NCI-H69 (cell line): ENCODE measurements around the gene PDE6B.
"Not testable (repeated sequence)": the region's sequence is repeated elsewhere in the genome, so short reads cannot be mapped to it uniquely, and the experiment has no call there.

ENCODE experiments used
- DNase-seq: peaks from one replicate; lab custom pipeline; 2025; lab: John Stamatoyannopoulos, UW

Gene PDE6B

GRCh38 chr4:669806-670559 is 44.6 kb downstream of the PDE6B start:
- DNase-seq = not testable (repeated sequence)

- DNase-seq = no peak
These were observed 46.4 kb downstream of the PDE6B start for GRCh38 chr4:671769-672168.

GRCh38 chr4:673349-674091 is 48.1 kb downstream of the PDE6B start:
- peak; percentile 23 for DNase-seq

GRCh38 chr4:674172-675035 is 49.0 kb downstream of the PDE6B start, which contains the start of the genes ATP5ME and MYL5:
Gene ATP5ME (minus strand): TSS chr4:674276. CDS start chr4:674247, 29 bp downstream.
Gene MYL5 (plus strand): TSS chr4:674542. CDS start chr4:678027, 3,485 bp downstream.
- peak; percentile 92 for DNase-seq

- no peak for DNase-seq
These were observed 49.9 kb downstream of the PDE6B start for GRCh38 chr4:675036-675882.

- no peak for DNase-seq
These were observed 50.9 kb downstream of the PDE6B start for GRCh38 chr4:675980-676870.

GRCh38 chr4:676871-677235 is 51.5 kb downstream of the PDE6B start:
- no peak for DNase-seq

- DNase-seq = peak; percentile 63
These were observed 52.3 kb downstream of the PDE6B start for GRCh38 chr4:677431-678293.

GRCh38 chr4:678331-679103 is 53.1 kb downstream of the PDE6B start:
- DNase-seq = no peak

GRCh38 chr4:679104-679481 is 53.7 kb downstream of the PDE6B start:
- no peak for DNase-seq

GRCh38 chr4:679629-680028 is 54.3 kb downstream of the PDE6B start:
- DNase-seq = no peak

GRCh38 chr4:680091-680490 is 54.7 kb downstream of the PDE6B start:
- no peak for DNase-seq

GRCh38 chr4:680551-680927 is 55.2 kb downstream of the PDE6B start:
- no peak for DNase-seq

- DNase-seq = peak; percentile 51
These were observed 55.7 kb downstream of the PDE6B start for GRCh38 chr4:680928-681645.

- peak; percentile 87 for DNase-seq
These were observed 56.5 kb downstream of the PDE6B start for GRCh38 chr4:681736-682451.

GRCh38 chr4:682490-683172 is 57.3 kb downstream of the PDE6B start:
- DNase-seq = no peak
